Astrocyte (in vitro differentiated cells and primary cell): ENCODE data around the gene RASGRF1. TPM values are rescaled to one million over a fixed set of nuclear protein-coding genes. Genes with fewer than 3 reads are reported as not detected.
"Not testable (repeated sequence)": the region's sequence is repeated elsewhere in the genome, so short reads cannot be mapped to it uniquely, and the experiment has no call there.

Experiments
- DNase-seq: peaks from one replicate; pipeline ENCODE4 v3.0.0-alpha.2; 2010; ENCODE audit warnings: low read depth
- FAIRE-seq: peaks from 2 replicates; lab custom pipeline; 2011; peaks lifted over from hg19 to GRCh38; lab: Jason Lieb, UNC
- H2AFZ ChIP-seq: 2 replicates; pipeline ENCODE4 v1.6.0; 2012; ENCODE audit warnings: low read depth, low read length, inconsistent platforms
- H3K27ac ChIP-seq: 2 replicates; pipeline ENCODE4 v1.5.1; 2011; ENCODE audit warnings: low read depth, low read length, inconsistent platforms
- H3K27me3 ChIP-seq: 2 replicates; pipeline ENCODE4 v1.6.0; 2011; ENCODE audit warnings: low read length, inconsistent platforms; ENCODE audit not compliant: insufficient read depth
- H3K36me3 ChIP-seq: 2 replicates; pipeline ENCODE4 v1.5.1; 2011; ENCODE audit warnings: low read length, inconsistent platforms; ENCODE audit not compliant: insufficient read depth
- H3K4me1 ChIP-seq: 2 replicates; pipeline ENCODE4 v1.5.1; 2011; ENCODE audit warnings: low read length, inconsistent platforms; ENCODE audit not compliant: insufficient read depth
- H3K4me2 ChIP-seq: 2 replicates; pipeline ENCODE4 v1.6.0; 2012; ENCODE audit warnings: low read length, inconsistent platforms
- H3K4me3 ChIP-seq: 2 replicates; pipeline ENCODE4 v1.5.1; 2011; ENCODE audit warnings: low read depth, mild to moderate bottlenecking, low read length, inconsistent platforms; ENCODE audit not compliant: insufficient read depth
- H3K79me2 ChIP-seq: 2 replicates; pipeline ENCODE4 v1.6.0; 2012; ENCODE audit warnings: mild to moderate bottlenecking, low read length, inconsistent platforms; ENCODE audit not compliant: insufficient read depth
- H3K9ac ChIP-seq: 2 replicates; pipeline ENCODE4 v1.6.0; 2012; ENCODE audit warnings: mild to moderate bottlenecking, low read length, inconsistent platforms
- H3K9me3 ChIP-seq: 2 replicates; pipeline ENCODE4 v1.5.1; 2012; ENCODE audit warnings: low read depth, mild to moderate bottlenecking, low read length, inconsistent platforms; ENCODE audit not compliant: insufficient read depth
- H4K20me1 ChIP-seq: 2 replicates; pipeline ENCODE4 v1.6.0; 2012; ENCODE audit warnings: low read length, inconsistent platforms; ENCODE audit not compliant: insufficient read depth
- H3K27ac Mint-ChIP-seq: one replicate; pipeline ENCODE4 v1.8.0; 2021; ENCODE audit warnings: mild to moderate bottlenecking, mixed read lengths; ENCODE audit not compliant: unreplicated experiment
- H3K27me3 Mint-ChIP-seq: one replicate; pipeline ENCODE4 v1.8.0; 2021; ENCODE audit warnings: low read depth, mixed read lengths; ENCODE audit not compliant: unreplicated experiment
- H3K36me3 Mint-ChIP-seq: one replicate; pipeline ENCODE4 v1.8.0; 2021; ENCODE audit warnings: low read depth, mixed read lengths; ENCODE audit not compliant: unreplicated experiment
- H3K4me1 Mint-ChIP-seq: one replicate; pipeline ENCODE4 v1.8.0; 2021; ENCODE audit warnings: low read depth, mixed read lengths; ENCODE audit not compliant: unreplicated experiment
- H3K4me3 Mint-ChIP-seq: one replicate; pipeline ENCODE4 v1.8.0; 2021; ENCODE audit warnings: mild to moderate bottlenecking, moderate library complexity, mixed read lengths; ENCODE audit not compliant: unreplicated experiment
- H3K9me3 Mint-ChIP-seq: one replicate; pipeline ENCODE4 v1.8.0; 2021; ENCODE audit warnings: mild to moderate bottlenecking, mixed read lengths; ENCODE audit not compliant: unreplicated experiment
- CTCF ChIP-seq: IDR thresholded peaks from 2 replicates; pipeline ENCODE4 v1.5.1; 2011; ENCODE audit warnings: low read depth, mild to moderate bottlenecking, inconsistent platforms, low read length, moderate library complexity; ENCODE audit not compliant: insufficient read depth
- EZH2 ChIP-seq: IDR thresholded peaks from 2 replicates; pipeline ENCODE4 v1.6.1; 2012; ENCODE audit warnings: mild to moderate bottlenecking, low read length, inconsistent platforms; ENCODE audit not compliant: insufficient read depth
- total RNA-seq: library from RNA; stranded (reverse); gene quantifications from 2 replicates; pipeline ENCODE4 v1.2.1, GENCODE V29; 2021

The RASGRF1 gene
- total RNA-seq, 1 donor from 2014 or later: 1.2 TPM

DNA sequence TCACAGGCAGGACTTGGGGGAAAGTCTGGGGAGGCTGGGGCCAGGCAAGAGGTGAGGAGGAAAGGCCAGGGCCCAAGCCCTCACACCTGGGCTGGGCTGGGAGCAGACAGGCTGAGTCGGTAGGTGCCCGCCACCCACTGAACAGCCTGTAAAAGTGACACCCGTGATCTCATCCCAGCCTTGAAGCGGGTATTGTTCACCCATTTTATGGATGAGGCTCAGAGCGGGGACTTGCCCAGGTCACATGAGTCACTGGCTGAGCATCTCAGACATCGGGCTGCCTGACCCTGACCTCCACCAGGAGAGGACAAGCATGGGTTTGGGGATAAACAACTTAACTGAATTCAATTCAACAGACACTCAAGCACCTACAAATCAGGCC is 93.7 kb downstream of the RASGRF1 start:
- no peaks in the 10 kb centered on the region for H3K9me3 Mint-ChIP-seq
- H3K36me3 ChIP-seq: no peaks in the 10 kb centered on the region
- peak overlapping the region; percentile 50 for H3K4me3 Mint-ChIP-seq
- no peaks in the 10 kb centered on the region for H3K27me3 ChIP-seq
- FAIRE-seq (no peak), DNase-seq (no peak)
- no peak overlapping the region for H2AFZ ChIP-seq
- peak overlapping the region; percentile 91 for H3K27ac Mint-ChIP-seq
- H4K20me1 ChIP-seq: no peaks in the 10 kb centered on the region
- H3K4me1 ChIP-seq: no peaks in the 10 kb centered on the region
- peaks cover 17% of the 10 kb centered on the region for H3K4me1 Mint-ChIP-seq
- H3K4me2 ChIP-seq: no peak overlapping the region
- no peaks in the 10 kb centered on the region for H3K9me3 ChIP-seq
- no peak overlapping the region for H3K4me3 ChIP-seq
- no peaks in the 10 kb centered on the region for H3K79me2 ChIP-seq
- H3K36me3 Mint-ChIP-seq: no peaks in the 10 kb centered on the region
- no peak overlapping the region for H3K9ac ChIP-seq
- peaks cover 9% of the 10 kb centered on the region for H3K27me3 Mint-ChIP-seq
- no peak for TF ChIP-seq EZH2
- no peak for TF ChIP-seq CTCF
- H3K27ac ChIP-seq: no peak overlapping the region

DNA sequence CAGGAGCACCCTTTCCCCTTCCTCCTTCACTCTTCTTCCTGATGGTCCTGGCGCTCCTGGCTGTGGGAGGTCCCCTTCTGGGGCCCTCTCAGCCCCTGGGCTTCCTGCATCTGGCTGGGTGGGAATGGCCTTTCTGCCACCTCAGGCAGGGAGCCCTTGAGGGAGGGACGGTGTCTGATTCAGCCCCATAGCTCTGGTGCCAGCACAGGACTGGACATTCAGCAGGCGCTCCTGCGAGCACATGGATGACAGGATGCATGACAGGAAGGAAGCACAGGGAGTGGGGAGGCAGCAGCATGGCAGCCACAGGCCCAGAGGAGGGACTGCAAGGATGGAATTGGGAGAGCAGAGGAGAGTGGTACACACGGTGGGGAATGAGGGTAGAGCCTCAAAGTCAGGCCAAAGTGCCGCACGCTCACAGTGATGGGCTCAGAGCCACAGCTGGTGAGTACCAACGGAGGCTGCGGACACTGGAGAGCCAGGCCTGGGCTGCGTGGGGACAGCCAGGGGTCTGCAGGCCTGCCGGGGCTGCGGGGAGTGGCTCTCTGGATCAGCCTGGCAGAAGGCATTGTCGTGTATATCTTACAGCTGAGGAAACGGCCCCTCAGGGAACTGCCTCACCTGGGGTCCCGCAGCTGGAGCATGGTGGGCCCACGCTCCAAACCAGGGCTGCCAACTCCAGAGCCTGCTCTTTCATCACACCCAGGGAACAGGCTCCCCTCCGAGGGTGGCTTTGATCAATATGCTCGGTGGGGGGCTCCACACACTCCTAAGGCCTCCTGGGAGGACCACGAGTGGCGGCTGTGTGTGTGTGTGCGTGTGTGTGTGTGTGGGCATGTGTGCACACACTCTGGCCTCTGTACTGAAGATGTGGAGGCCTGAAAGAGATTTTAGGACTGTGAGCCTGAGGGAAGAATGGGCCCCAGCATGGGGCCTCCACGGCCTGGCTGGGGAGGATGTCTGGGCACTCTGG is 94.4 kb downstream of the RASGRF1 start:
- Histone ChIP-seq H3K4me1 (peaks cover 5% of the 10 kb centered on the region), H3K27me3 (no peaks in the 10 kb centered on the region), H3K27ac (no peak overlapping the region), H2AFZ (no peak overlapping the region), H4K20me1 (no peaks in the 10 kb centered on the region), H3K9me3 (no peaks in the 10 kb centered on the region), H3K4me2 (no peak overlapping the region), H3K4me3 (no peak overlapping the region), H3K79me2 (no peaks in the 10 kb centered on the region), H3K9ac (no peak overlapping the region), H3K36me3 (no peaks in the 10 kb centered on the region)
- FAIRE-seq (no peak), DNase-seq (no peak)
- Mint-ChIP-seq H3K27ac (peak overlapping the region; percentile 91), H3K4me1 (peaks cover 24% of the 10 kb centered on the region), H3K36me3 (no peaks in the 10 kb centered on the region), H3K27me3 (peaks cover 9% of the 10 kb centered on the region), H3K9me3 (no peaks in the 10 kb centered on the region), H3K4me3 (peak overlapping the region; percentile 50)
- TF ChIP-seq CTCF: no peak
- no peak for TF ChIP-seq EZH2

GRCh38 chr15:78995161-78995560 is 95.4 kb downstream of the RASGRF1 start:
- H3K27me3 ChIP-seq, H3K79me2 ChIP-seq, H3K36me3 Mint-ChIP-seq, H3K4me3 Mint-ChIP-seq, FAIRE-seq, H3K9ac ChIP-seq, H3K27me3 Mint-ChIP-seq, H3K9me3 Mint-ChIP-seq, H3K4me3 ChIP-seq, H3K27ac Mint-ChIP-seq, H4K20me1 ChIP-seq, H3K4me1 ChIP-seq, H2AFZ ChIP-seq, DNase-seq, H3K9me3 ChIP-seq, H3K36me3 ChIP-seq, H3K4me2 ChIP-seq, H3K27ac ChIP-seq: not testable (repeated sequence)
- H3K4me1 Mint-ChIP-seq: peaks cover 32% of the 10 kb centered on the region
